ENCODE results near the gene STARD3. TPM values are rescaled to one million over a fixed set of nuclear protein-coding genes. Genes with fewer than 3 reads are reported as not detected.

The STARD3 gene
- total and polyA plus RNA-seq, 2 of the 13 experiments (the other 11 are each of a cell fraction or from before 2014, with no cell fraction given) = 34.6 to 100 TPM

- peak; percentile 94 for TF ChIP-seq MXD3 (CRISPR knock-in tag; IDR thresholded peaks at IDR 0.05)
- TF ChIP-seq FOXK1 (CRISPR knock-in tag; IDR thresholded peaks at IDR 0.05; ENCODE audit: borderline replicate concordance, low read depth) = peak; percentile 84; the same call in 1 of the 2 replicates
- no peak for TF ChIP-seq TRIM24 (CRISPR knock-in tag; IDR thresholded peaks at IDR 0.05)
- peak; percentile 75; the same call in 1 of the 2 replicates for TF ChIP-seq CBFB (CRISPR knock-in tag; IDR thresholded peaks at IDR 0.05)
- peak; percentile 51; the same call in 1 of the 2 replicates for TF ChIP-seq ZIK1 (CRISPR knock-in tag; IDR thresholded peaks at IDR 0.05; ENCODE audit: borderline replicate concordance, low read depth)
- peak; percentile 87; the same call in 1 of the 2 replicates for TF ChIP-seq GTF3A (CRISPR knock-in tag; conservative IDR thresholded peaks at IDR 0.05)
- no peak for TF ChIP-seq PHF5A (CRISPR knock-in tag; IDR thresholded peaks at IDR 0.05; ENCODE audit: low read depth, unreplicated experiment)
- peak; percentile 64; the same call in 1 of the 2 replicates for TF ChIP-seq HOXA9 (CRISPR knock-in tag; IDR thresholded peaks at IDR 0.05; ENCODE audit: borderline replicate concordance)
- no peak for TF ChIP-seq TFAP4 (IDR thresholded peaks at IDR 0.05; ENCODE audit: borderline replicate concordance, low read depth)
- TF ChIP-seq NBN (conservative IDR thresholded peaks at IDR 0.05) = no peak
- TF ChIP-seq ZNF382 (CRISPR knock-in tag; IDR thresholded peaks at IDR 0.05; ENCODE audit: borderline replicate concordance) = no peak
- TF ChIP-seq DMAP1 (CRISPR knock-in tag; IDR thresholded peaks at IDR 0.05) = 0 out of 2 replicates have a peak, but pooled peaks have one; percentile 62
- TF ChIP-seq TP53 (CRISPR knock-in tag; conservative IDR thresholded peaks at IDR 0.05) = no peak
- no peak for TF ChIP-seq CSRNP2 (CRISPR knock-in tag; conservative IDR thresholded peaks at IDR 0.05; ENCODE audit: low read depth)
- TF ChIP-seq ZNF558 (CRISPR knock-in tag; IDR thresholded peaks at IDR 0.05; ENCODE audit: borderline replicate concordance) = no peak
- TF ChIP-seq PBX2 (CRISPR knock-in tag; IDR thresholded peaks at IDR 0.05) = no peak
- TF ChIP-seq ATF7-NPFF (CRISPR knock-in tag; IDR thresholded peaks at IDR 0.05; ENCODE audit: low read depth) = peak; percentile 92
- TF ChIP-seq ZNF484 (CRISPR knock-in tag; IDR thresholded peaks at IDR 0.05; ENCODE audit: borderline replicate concordance, low read depth) = no peak
- 0 out of 2 replicates have a peak, but pooled peaks have one; percentile 25 for TF ChIP-seq ELF1 (CRISPR knock-in tag; IDR thresholded peaks at IDR 0.05)
- TF ChIP-seq RBM22 (optimal IDR thresholded peaks at IDR 0.05; ENCODE audit: low read length) = no peak
- no peak for TF ChIP-seq ISL2 (CRISPR knock-in tag; IDR thresholded peaks at IDR 0.05)
- no peak for TF ChIP-seq MNT (IDR thresholded peaks at IDR 0.05)
- no peak for TF ChIP-seq ZMAT5 (CRISPR knock-in tag; IDR thresholded peaks at IDR 0.05; ENCODE audit: borderline replicate concordance, low read depth)
- TF ChIP-seq NCOR1 (IDR thresholded peaks at IDR 0.05; ENCODE audit: borderline replicate concordance, low read length) = no peak
Measured at GRCh38 chr17:39667945-39668924, 31.3 kb downstream of the STARD3 start, which contains the start of gene PNMT (continued).

Data from HepG2 (cell line).